ENCODE results near the gene NDUFC2. TPM values are rescaled to one million over a fixed set of nuclear protein-coding genes. Genes with fewer than 3 reads are reported as not detected.

NDUFC2 gene
- total RNA-seq, 2 experiments from 2014 or later: 180 to 183 TPM

Other genes with a start within 250 kb of the NDUFC2 start
- 10 to 100 TPM; 45.5 to 46.0 TPM for gene INTS4, start 85.2 kb downstream of the NDUFC2 start, total RNA-seq
- gene KCTD14, start 56.6 kb downstream of the NDUFC2 start, total RNA-seq: under 1 TPM in 1 of 2 experiments, not detected in 1; 0.27 TPM
- gene THRSP, start 16.0 kb downstream of the NDUFC2 start, total RNA-seq: not detected
- 10 to 100 TPM; 35.1 to 35.9 TPM for gene ALG8, start 59.8 kb upstream of the NDUFC2 start, total RNA-seq
- 10 to 100 TPM in 1 of 2 experiments, 1 to 10 TPM in 1; 8.6 to 10.1 TPM for gene KCTD21, start 108.8 kb upstream of the NDUFC2 start, total RNA-seq
- 10 to 100 TPM; 13.4 to 14.2 TPM for gene USP35, start 109.1 kb upstream of the NDUFC2 start, total RNA-seq